BJ (cell line): ENCODE results near the gene FBXO33. TPM values are rescaled to one million over a fixed set of nuclear protein-coding genes. Genes with fewer than 3 reads are reported as not detected.

Experiments used
- CTCF ChIA-PET: fragments of 350-600 bp; formaldehyde crosslinking; extraction: SDS; loops from one replicate; lab custom pipeline; 2021; ENCODE audit warnings: antibody characterized with exemption, inconsistent platforms; lab: Yijun Ruan, JAX
- POLR2A ChIA-PET: fragments of 300-600 bp; sonication (Branson Sonifier 250); formaldehyde crosslinking; extraction: SDS; loops from one replicate; lab custom pipeline; 2021; ENCODE audit warnings: antibody characterized with exemption; lab: Charles Lee
- DNase-seq: peaks from one replicate; pipeline ENCODE4 v3.0.0-alpha.2; 2011; ENCODE audit warnings: low read depth
- H3K27me3 ChIP-seq: 2 replicates; pipeline ENCODE4 v1.6.0; 2011; ENCODE audit warnings: low read length; ENCODE audit not compliant: control insufficient read depth, insufficient read depth
- H3K36me3 ChIP-seq: 2 replicates; pipeline ENCODE4 v1.5.1; 2011; ENCODE audit warnings: low read length; ENCODE audit not compliant: control insufficient read depth, insufficient read depth
- H3K4me3 ChIP-seq: 2 replicates; pipeline ENCODE4 v1.5.1; 2011; ENCODE audit warnings: low read depth, mild to moderate bottlenecking, control low read depth, low read length
- polyA plus RNA-seq: library from polyadenylated mRNA; depleted of rRNA; stranded (reverse); fragments of >200 nt; gene quantifications from 2 replicates; pipeline ENCODE4 v1.2.3, GENCODE V29; 2011
- TF ChIP-seq, protein P1 (sequence below): IDR thresholded peaks from 2 replicates; pipeline ENCODE4 v1.5.1; 2011; ENCODE audit warnings: low read depth, mild to moderate bottlenecking, control low read depth, inconsistent platforms, low read length, moderate library complexity; ENCODE audit not compliant: insufficient read depth

The FBXO33 gene
- polyA plus RNA-seq, 1 experiment: 7.3 TPM

DNA sequence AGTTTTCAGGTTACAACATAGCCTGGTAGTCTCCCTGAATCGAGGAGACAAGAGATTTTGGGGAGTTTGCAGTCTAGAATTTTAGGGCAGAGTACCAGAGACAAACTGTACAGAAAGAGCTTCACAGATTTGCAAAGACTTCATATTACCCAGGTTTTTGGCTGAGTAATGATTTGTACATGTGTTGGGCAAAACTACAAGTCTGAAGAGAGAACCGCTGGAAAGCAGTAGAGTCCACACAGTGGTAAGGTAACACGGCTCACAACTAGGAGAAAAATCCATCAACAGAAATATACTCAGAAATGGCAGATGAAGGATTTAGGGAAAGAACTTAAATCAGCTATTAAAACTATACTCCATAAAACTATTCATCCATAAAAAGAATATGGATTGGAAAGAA is 25.7 kb downstream of the FBXO33 start:
- TF ChIP-seq, protein P1, sequence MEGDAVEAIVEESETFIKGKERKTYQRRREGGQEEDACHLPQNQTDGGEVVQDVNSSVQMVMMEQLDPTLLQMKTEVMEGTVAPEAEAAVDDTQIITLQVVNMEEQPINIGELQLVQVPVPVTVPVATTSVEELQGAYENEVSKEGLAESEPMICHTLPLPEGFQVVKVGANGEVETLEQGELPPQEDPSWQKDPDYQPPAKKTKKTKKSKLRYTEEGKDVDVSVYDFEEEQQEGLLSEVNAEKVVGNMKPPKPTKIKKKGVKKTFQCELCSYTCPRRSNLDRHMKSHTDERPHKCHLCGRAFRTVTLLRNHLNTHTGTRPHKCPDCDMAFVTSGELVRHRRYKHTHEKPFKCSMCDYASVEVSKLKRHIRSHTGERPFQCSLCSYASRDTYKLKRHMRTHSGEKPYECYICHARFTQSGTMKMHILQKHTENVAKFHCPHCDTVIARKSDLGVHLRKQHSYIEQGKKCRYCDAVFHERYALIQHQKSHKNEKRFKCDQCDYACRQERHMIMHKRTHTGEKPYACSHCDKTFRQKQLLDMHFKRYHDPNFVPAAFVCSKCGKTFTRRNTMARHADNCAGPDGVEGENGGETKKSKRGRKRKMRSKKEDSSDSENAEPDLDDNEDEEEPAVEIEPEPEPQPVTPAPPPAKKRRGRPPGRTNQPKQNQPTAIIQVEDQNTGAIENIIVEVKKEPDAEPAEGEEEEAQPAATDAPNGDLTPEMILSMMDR: no peak
- no peak for DNase-seq
- CTCF ChIA-PET: no interaction called here
- no peaks in the 10 kb centered on the region for H3K36me3 ChIP-seq
- H3K4me3 ChIP-seq: no peak overlapping the region
- POLR2A ChIA-PET: no interaction called here
- no peaks in the 10 kb centered on the region for H3K27me3 ChIP-seq

DNA sequence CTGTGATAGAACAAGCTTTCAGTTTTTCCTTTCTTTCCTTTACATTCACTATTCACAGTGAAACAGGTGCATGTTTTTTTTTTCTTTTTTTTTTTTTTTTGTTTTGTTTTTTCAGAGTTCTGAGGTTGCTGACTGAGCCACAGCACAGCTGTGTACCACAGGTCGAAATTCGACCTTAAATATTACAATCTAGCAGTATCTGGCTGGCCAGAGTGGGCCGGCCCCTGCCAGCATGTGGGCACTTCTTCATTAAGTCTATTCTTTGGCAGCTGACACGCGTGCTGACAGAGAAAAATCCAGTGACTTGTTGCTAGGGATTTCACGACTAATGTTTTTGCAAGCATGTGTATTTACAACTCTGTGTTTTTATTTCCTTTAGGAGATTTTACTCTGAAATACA is 33.9 kb downstream of the FBXO33 start:
- CTCF ChIA-PET: interaction anchor here (0.7 kb wide), 1 partner anchor 246 kb away, joined by 3 read pairs; no protein-coding TSS in a partner anchor
- POLR2A ChIA-PET: no interaction called here
- DNase-seq: no peak

DNA sequence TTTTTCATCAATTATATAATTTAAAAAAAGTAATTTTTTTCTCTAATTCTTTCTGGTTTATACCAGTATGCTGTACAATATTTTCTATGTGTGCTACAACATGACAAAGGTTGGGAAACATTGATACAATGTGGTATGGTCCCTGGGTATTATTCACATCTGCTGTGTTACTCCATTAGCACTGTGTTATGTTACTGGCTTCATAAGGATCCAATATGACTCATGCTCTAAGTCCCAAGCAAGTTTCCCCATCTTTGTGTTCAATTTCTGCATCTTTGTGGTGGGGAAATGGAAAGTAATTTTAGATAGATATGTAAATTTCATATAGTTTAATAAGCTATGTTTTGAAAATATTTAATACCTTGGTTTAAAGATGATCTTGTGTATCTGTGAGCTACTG is 35.8 kb downstream of the FBXO33 start:
- Histone ChIP-seq H3K36me3 (peaks cover 4% of the 10 kb centered on the region), H3K27me3 (no peaks in the 10 kb centered on the region), H3K4me3 (no peak overlapping the region)
- ChIA-PET CTCF (no interaction called here), POLR2A (no interaction called here)
- DNase-seq: no peak
- TF ChIP-seq, protein P1: no peak

More for the DNA sequence above, 33.9 kb downstream of the FBXO33 start:
- Histone ChIP-seq H3K36me3 (peaks cover 4% of the 10 kb centered on the region), H3K4me3 (no peak overlapping the region), H3K27me3 (no peaks in the 10 kb centered on the region)
- TF ChIP-seq, protein P1: no peak

DNA sequence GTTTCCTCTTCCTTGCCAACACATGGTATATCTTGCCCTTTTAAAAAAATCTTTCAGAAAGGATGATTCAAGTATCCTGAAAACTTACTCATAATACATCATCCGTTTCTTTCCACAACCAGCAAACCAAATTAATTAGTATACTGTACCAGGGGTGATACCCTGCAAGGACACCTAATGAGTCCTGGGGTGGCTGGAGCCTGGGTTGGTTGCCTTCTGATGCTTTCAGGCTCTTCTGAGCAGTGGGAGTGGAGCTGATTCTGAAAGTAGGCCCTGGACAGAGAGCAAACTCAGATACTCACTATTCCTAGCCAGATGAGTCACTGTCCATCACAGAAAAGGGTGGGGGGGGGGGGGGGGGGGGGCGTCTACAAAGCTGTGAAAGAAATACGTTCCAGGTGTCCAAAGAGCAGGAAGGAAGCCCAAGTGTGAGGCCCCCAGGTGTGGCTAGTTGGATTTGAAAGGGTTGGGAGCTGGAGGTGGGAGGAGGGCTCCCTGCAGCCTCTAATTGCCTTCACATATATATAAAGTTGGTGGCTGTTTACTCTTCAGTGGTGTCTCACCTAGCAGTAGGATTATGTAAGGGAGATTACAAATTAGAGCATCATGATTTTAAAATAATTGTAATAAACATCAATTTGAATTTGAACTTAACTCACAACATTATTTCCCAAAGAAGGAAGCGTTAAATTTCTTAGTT is 36.5 kb downstream of the FBXO33 start:
- CTCF ChIA-PET: no interaction called here
- no peak for DNase-seq
- Histone ChIP-seq H3K27me3 (no peaks in the 10 kb centered on the region), H3K4me3 (no peak overlapping the region), H3K36me3 (peaks cover 2% of the 10 kb centered on the region)
- TF ChIP-seq, protein P1: no peak
- POLR2A ChIA-PET: no interaction called here

DNA sequence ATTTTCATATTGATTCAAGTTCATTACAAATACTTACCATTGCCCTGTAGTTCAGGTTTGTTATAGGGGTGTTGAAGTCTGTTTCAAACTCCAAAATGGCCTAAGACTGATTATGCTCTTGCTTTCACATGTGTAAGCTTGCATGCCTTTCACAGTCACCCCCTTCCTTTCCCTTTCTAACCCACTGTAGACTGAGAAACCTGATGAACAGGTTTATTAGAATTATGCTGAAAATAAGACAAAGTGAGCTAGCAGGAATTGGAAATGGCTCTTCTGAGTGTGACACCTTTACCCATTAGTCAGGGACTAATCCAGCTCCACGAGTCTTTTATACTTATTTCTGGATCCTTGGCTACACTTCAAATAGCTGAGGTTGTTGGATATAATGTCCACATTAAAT is 38.9 kb downstream of the FBXO33 start:
- ChIA-PET CTCF (no interaction called here), POLR2A (no interaction called here)
- DNase-seq: no peak
- Histone ChIP-seq H3K36me3 (no peaks in the 10 kb centered on the region), H3K4me3 (no peak overlapping the region), H3K27me3 (no peaks in the 10 kb centered on the region)
- TF ChIP-seq, protein P1: no peak
